Kidney (tissue), 14 donors: ENCODE data around the gene KLF7. TPM values are rescaled to one million over a fixed set of nuclear protein-coding genes. Genes with fewer than 3 reads are reported as not detected.

Experiments used
- DNase-seq, 5 donors: peaks; one replicate each; pipeline ENCODE4 v3.0.0-alpha.2; 2013 to 2020
- FAIRE-seq: peaks from 2 replicates; lab custom pipeline; 2012; peaks lifted over from hg19 to GRCh38; lab: Jason Lieb, UNC
- H3K27ac ChIP-seq, 2 donors: one replicate each; pipeline ENCODE4 v1.7.0; 2013; ENCODE audit warnings: low read depth in 2 of 2, low read length in 2 of 2, inconsistent platforms in 1 of 2
- H3K27me3 ChIP-seq: one replicate; pipeline ENCODE4 v1.7.1; 2013; ENCODE audit warnings: low read length, inconsistent platforms; ENCODE audit not compliant: control insufficient read depth, insufficient read depth
- H3K36me3 ChIP-seq, 3 donors: one replicate each; pipeline versions ENCODE4 v1.7.0 to v1.7.1; 2013; ENCODE audit warnings: low read length in 3 of 3, control low read depth in 1 of 3, inconsistent platforms in 1 of 3; ENCODE audit not compliant: insufficient read depth in 3 of 3, control insufficient read depth in 2 of 3
- H3K4me1 ChIP-seq, 3 donors: one replicate each; pipeline versions ENCODE4 v1.7.0 to v1.7.1; 2013; ENCODE audit warnings: low read length in 3 of 3, inconsistent platforms in 1 of 3, low read depth in 1 of 3; ENCODE audit not compliant: control insufficient read depth in 2 of 3, insufficient read depth in 2 of 3
- H3K4me3 ChIP-seq, 3 donors: one replicate each; pipeline versions ENCODE4 v1.7.0 to v1.8.1; 2013; ENCODE audit warnings: low read length in 3 of 3, control low read depth in 1 of 3, inconsistent platforms in 1 of 3
- H3K9ac ChIP-seq, 3 donors: one replicate each; pipeline versions ENCODE4 v1.7.0 to v1.7.1; 2013; ENCODE audit warnings: low read length in 3 of 3, control low read depth in 1 of 3, inconsistent platforms in 1 of 3
- H3K9me3 ChIP-seq, 3 donors: one replicate each; pipeline versions ENCODE4 v1.7.0 to v1.7.1; 2013; ENCODE audit warnings: low read length in 3 of 3, control low read depth in 1 of 3, inconsistent platforms in 1 of 3; ENCODE audit not compliant: control insufficient read depth in 2 of 3, insufficient read depth in 1 of 3
- CTCF ChIP-seq: IDR thresholded peaks from 3 replicates; pipeline ENCODE4 v1.5.1; 2012; ENCODE audit warnings: mild to moderate bottlenecking, moderate library complexity, borderline replicate concordance; ENCODE audit not compliant: insufficient read depth; ENCODE audit errors: extremely low read depth
- intact Hi-C: fragments of 100-400 bp; cut with DNase I; formaldehyde crosslinking; loops from one replicate; pipeline ENCODE4 v1.11.1; 2022
- polyA plus RNA-seq: library from polyadenylated mRNA; stranded (reverse); fragments of 350-450 nt; fragmentation: Illumina TruSeq; extraction: RNeasy Lipid Tissue Mini Kit (QIAGEN cat#74804); gene quantifications from one replicate; pipeline ENCODE4 v1.2.3, GENCODE V29; 2014; ENCODE audit warnings: low read depth, low replicate concordance; ENCODE audit not compliant: insufficient read depth
- total RNA-seq: library from RNA; stranded (reverse); fragmentation: NEBNext Ultra II Directional; extraction: Animal tissue kit (Norgen Biotek cat#: 25700); gene quantifications from one replicate; pipeline ENCODE4 v1.2.1, GENCODE V29; 2021
- donor health status: control.
- donor health status: control.
- donor health status: control.
- donor health status: control.
- donor health status: control.
- donor health status: DM: yes; HTN: yes; CAD: no.
- donor health status: Normal renal cell carcinoma (clear cell type).

KLF7 gene
- total and polyA plus RNA-seq, 2 donors from 2014 or later = 2.9 to 61.5 TPM

GRCh38 chr2:207041279-207041678, 124.5 kb downstream of the KLF7 start:
- H3K4me1 ChIP-seq = no peaks in the 10 kb centered on the region
- H3K27me3 ChIP-seq = no peaks in the 10 kb centered on the region
- H3K9me3 ChIP-seq = no peaks in the 10 kb centered on the region
- no peaks in the 10 kb centered on the region for H3K36me3 ChIP-seq
- TF ChIP-seq CTCF = no peak
- H3K27ac ChIP-seq = no peak overlapping the region
- intact Hi-C loops = no loop called here
- no peak overlapping the region for H3K9ac ChIP-seq
- FAIRE-seq = no peak
- H3K4me3 ChIP-seq = no peak overlapping the region
- DNase-seq = no peak

GRCh38 chr2:207040696-207041095, 125.1 kb downstream of the KLF7 start:
- intact Hi-C loops = no loop called here
- DNase-seq = no peak
- H3K27me3 ChIP-seq = no peaks in the 10 kb centered on the region
- no peak for TF ChIP-seq CTCF
- H3K27ac ChIP-seq = no peak overlapping the region
- H3K4me3 ChIP-seq = no peak overlapping the region
- H3K9me3 ChIP-seq = no peaks in the 10 kb centered on the region
- no peaks in the 10 kb centered on the region for H3K36me3 ChIP-seq
- H3K9ac ChIP-seq = no peak overlapping the region
- H3K4me1 ChIP-seq = no peaks in the 10 kb centered on the region
- no peak for FAIRE-seq

GRCh38 chr2:207039225-207039624, 126.5 kb downstream of the KLF7 start:
- no peak for TF ChIP-seq CTCF
- no peaks in the 10 kb centered on the region for H3K36me3 ChIP-seq
- H3K9me3 ChIP-seq = no peaks in the 10 kb centered on the region
- no peak overlapping the region for H3K27ac ChIP-seq
- intact Hi-C loops = no loop called here
- DNase-seq (no peak), FAIRE-seq (no peak)
- H3K27me3 ChIP-seq = no peaks in the 10 kb centered on the region
- H3K4me3 ChIP-seq = no peak overlapping the region
- H3K4me1 ChIP-seq = no peaks in the 10 kb centered on the region
- H3K9ac ChIP-seq = no peak overlapping the region

- Histone ChIP-seq H3K27me3 (no peaks in the 10 kb centered on the region), H3K9me3 (peaks cover 0 to 4% (median 0%) of the 10 kb centered on the region in 3 donors), H3K36me3 (no peaks in the 10 kb centered on the region), H3K4me3 (no peak overlapping the region), H3K27ac (no peak overlapping the region), H3K9ac (no peak overlapping the region), H3K4me1 (no peaks in the 10 kb centered on the region)
- DNase-seq = no peak
- no peak for FAIRE-seq
- no peak for TF ChIP-seq CTCF
- intact Hi-C loops = no loop called here
Measured at GRCh38 chr2:207038299-207038698, 127.4 kb downstream of the KLF7 start.
